Upper lobe of right lung (tissue), 1 donor: ENCODE measurements around the gene PSD4. TPM values are rescaled to one million over a fixed set of nuclear protein-coding genes. Genes with fewer than 3 reads are reported as not detected.
A peak's percentile ranks its signal among the peaks of the same experiment; 100 is the strongest.

Source experiments
- ATAC-seq: fragments of 200-7000 bp; cut with Tn5 transposase; one replicate; pipeline ENCODE4 v1.9.1; 2020; ENCODE audit warnings: mild to moderate bottlenecking, moderate library complexity
- DNase-seq: peaks from one replicate; pipeline ENCODE4 v3.0.0-alpha.2; 2020
- H3K27ac ChIP-seq: fragments of 200-600 bp; one replicate; pipeline ENCODE4 v1.8.0; 2022
- H3K27me3 ChIP-seq: fragments of 200-600 bp; one replicate; pipeline ENCODE4 v1.8.0; 2022; ENCODE audit warnings: mild to moderate bottlenecking
- H3K36me3 ChIP-seq: fragments of 200-600 bp; one replicate; pipeline ENCODE4 v1.8.0; 2022
- H3K4me1 ChIP-seq: fragments of 200-600 bp; one replicate; pipeline ENCODE4 v1.8.0; 2022
- H3K4me3 ChIP-seq: fragments of 200-600 bp; one replicate; pipeline ENCODE4 v1.8.0; 2022; ENCODE audit warnings: mild to moderate bottlenecking
- H3K9me3 ChIP-seq: fragments of 200-600 bp; one replicate; pipeline ENCODE4 v1.8.0; 2022
- CTCF ChIP-seq: fragments of 200-600 bp; IDR thresholded peaks from one replicate; pipeline ENCODE4 v1.8.0; 2022; ENCODE audit warnings: antibody characterized with exemption
- intact Hi-C: fragments of 100-400 bp; cut with DNase I; formaldehyde crosslinking; loops from one replicate; pipeline ENCODE4 v1.11.0; 2022
- total RNA-seq: library from RNA; stranded (reverse); fragmentation: NEBNext Ultra II Directional; extraction: Animal tissue kit (Norgen Biotek cat#: 25700); gene quantifications from one replicate; pipeline ENCODE4 v1.2.1, GENCODE V29; 2021
- donor health status: DM: no; HTN: yes; CAD: no; lungs with severe emphysema.

PSD4 gene
- total RNA-seq, 1 donor from 2014 or later: 37.8 TPM

- DNase-seq (no peak), ATAC-seq (peak; percentile 58)
- peak overlapping the region; percentile 63 for H3K27ac ChIP-seq
- intact Hi-C loops: no loop called here
- H3K9me3 ChIP-seq: no peaks in the 10 kb centered on the region
- no peaks in the 10 kb centered on the region for H3K27me3 ChIP-seq
- peak overlapping the region; percentile 29 for H3K4me3 ChIP-seq
- no peak for TF ChIP-seq CTCF
- H3K4me1 ChIP-seq: peaks cover 8% of the 10 kb centered on the region
- no peaks in the 10 kb centered on the region for H3K36me3 ChIP-seq
Measured at GRCh38 chr2:113127646-113128570, 45.9 kb upstream of the PSD4 start.

GRCh38 chr2:113129519-113130078, 44.2 kb upstream of the PSD4 start:
- Histone ChIP-seq H3K27ac (no peak overlapping the region), H3K4me1 (peaks cover 5% of the 10 kb centered on the region), H3K36me3 (no peaks in the 10 kb centered on the region), H3K4me3 (no peak overlapping the region), H3K27me3 (no peaks in the 10 kb centered on the region), H3K9me3 (no peaks in the 10 kb centered on the region)
- no peak for TF ChIP-seq CTCF
- ATAC-seq (no peak), DNase-seq (no peak)
- intact Hi-C loops: no loop called here

- Histone ChIP-seq H3K4me1 (no peaks in the 10 kb centered on the region), H3K4me3 (no peak overlapping the region), H3K36me3 (no peaks in the 10 kb centered on the region), H3K27ac (no peak overlapping the region), H3K9me3 (no peaks in the 10 kb centered on the region), H3K27me3 (no peaks in the 10 kb centered on the region)
- intact Hi-C loops: no loop called here
- DNase-seq (no peak), ATAC-seq (no peak)
- TF ChIP-seq CTCF: no peak
Measured at GRCh38 chr2:113131352-113132185, 42.2 kb upstream of the PSD4 start.

DNA sequence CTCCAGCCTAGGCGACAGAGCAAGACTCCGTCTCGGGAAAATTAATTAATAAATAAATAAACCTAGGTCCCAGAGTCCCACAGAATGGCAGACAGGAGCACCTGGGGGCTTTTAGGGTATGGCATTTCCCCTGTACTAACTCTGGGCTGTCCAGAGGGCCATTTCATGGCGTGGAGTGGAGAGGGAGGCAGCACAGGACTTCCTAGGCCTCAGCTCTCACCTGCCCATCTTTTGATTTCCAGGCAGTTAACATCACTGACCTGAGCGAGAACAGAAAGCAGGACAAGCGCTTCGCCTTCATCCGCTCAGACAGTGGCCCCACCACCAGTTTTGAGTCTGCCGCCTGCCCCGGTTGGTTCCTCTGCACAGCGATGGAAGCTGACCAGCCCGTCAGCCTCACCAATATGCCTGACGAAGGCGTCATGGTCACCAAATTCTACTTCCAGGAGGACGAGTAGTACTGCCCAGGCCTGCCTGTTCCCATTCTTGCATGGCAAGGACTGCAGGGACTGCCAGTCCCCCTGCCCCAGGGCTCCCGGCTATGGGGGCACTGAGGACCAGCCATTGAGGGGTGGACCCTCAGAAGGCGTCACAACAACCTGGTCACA, 41.3 kb upstream of the PSD4 start:
- H3K27me3 ChIP-seq: no peaks in the 10 kb centered on the region
- no peak for TF ChIP-seq CTCF
- intact Hi-C loops: no loop called here
- H3K36me3 ChIP-seq: no peaks in the 10 kb centered on the region
- H3K4me1 ChIP-seq: no peaks in the 10 kb centered on the region
- H3K4me3 ChIP-seq: no peak overlapping the region
- H3K27ac ChIP-seq: no peak overlapping the region
- ATAC-seq (no peak), DNase-seq (no peak)
- H3K9me3 ChIP-seq: no peaks in the 10 kb centered on the region
